GM12878 (cell line): ENCODE measurements around the gene WDR13. TPM values are rescaled to one million over a fixed set of nuclear protein-coding genes. Genes with fewer than 3 reads are reported as not detected.

Source experiments
- ATAC-seq: fragments of 200-7000 bp; cut with Tn5 transposase; 3 replicates; pipeline ENCODE4 v1.9.1; 2020; ENCODE audit warnings: mild to moderate bottlenecking, moderate library complexity
- BruUV-seq: library from RNA; stranded (reverse); fragments of 400-500 nt; replicated peaks from 2 replicates; lab custom pipeline; 2021; lab: Mats Ljungman, UMichigan
- CTCF ChIA-PET: fragments of 300-600 bp; sonication (Branson Sonifier 250); formaldehyde crosslinking; extraction: SDS; loops from one replicate; lab custom pipeline; 2021; ENCODE audit warnings: inconsistent platforms; lab: Yijun Ruan, JAX
- POLR2A ChIA-PET: fragments of 350-600 bp; formaldehyde crosslinking; extraction: SDS; loops from one replicate; lab custom pipeline; 2021; ENCODE audit warnings: inconsistent platforms; lab: Charles Lee
- RAD21 ChIA-PET: fragments of 300-600 bp; sonication (Branson Sonifier 250); formaldehyde crosslinking; loops from one replicate; lab custom pipeline; 2023; ENCODE audit warnings: antibody characterized with exemption; ENCODE audit not compliant: unreplicated experiment; lab: Charles Lee
- SMC1A ChIA-PET: fragments of 300-600 bp; sonication (Branson Sonifier 250); formaldehyde crosslinking; loops from one replicate; lab custom pipeline; 2023; ENCODE audit not compliant: unreplicated experiment, uncharacterized antibody; lab: Charles Lee
- DNase-seq: peaks from one replicate; pipeline ENCODE4 v3.0.0-alpha.2; 2011; ENCODE audit warnings: low read depth, low spot score
- FAIRE-seq: peaks from 3 replicates; lab custom pipeline; 2011; peaks lifted over from hg19 to GRCh38; lab: Jason Lieb, UNC
- H2AFZ ChIP-seq: 2 replicates; pipeline ENCODE4 v1.6.0; 2011; ENCODE audit warnings: low read depth, low read length, control low read depth; ENCODE audit not compliant: control insufficient read depth
- H3K27ac ChIP-seq: 2 replicates; pipeline ENCODE4 v1.5.1; 2011; ENCODE audit warnings: control low read depth; ENCODE audit not compliant: control insufficient read depth, insufficient read depth
- H3K27me3 ChIP-seq, 2 experiments: replicated peaks in 1 of 2; 2 replicates each; pipeline versions ENCODE4 v1.6.0 to v1.6.1; 2011; ENCODE audit warnings: low read length in 1 of 2; ENCODE audit not compliant: control insufficient read depth in 2 of 2, insufficient read depth in 2 of 2
- H3K36me3 ChIP-seq, 2 experiments: 2 replicates each; pipeline ENCODE4 v1.5.1; 2011; ENCODE audit warnings: low read length in 1 of 2; ENCODE audit not compliant: control insufficient read depth in 2 of 2, insufficient read depth in 2 of 2
- H3K4me1 ChIP-seq: 2 replicates; pipeline ENCODE4 v1.6.1; 2011; ENCODE audit warnings: mild to moderate bottlenecking, low read length, moderate library complexity, mixed read lengths; ENCODE audit not compliant: control insufficient read depth, insufficient read depth
- H3K4me2 ChIP-seq: 2 replicates; pipeline ENCODE4 v1.6.0; 2011; ENCODE audit warnings: control low read depth; ENCODE audit not compliant: control insufficient read depth, insufficient read depth
- H3K4me3 ChIP-seq: fragments of 200-600 bp; sonication (generic); 2 replicates; pipeline ENCODE4 v1.5.1; 2016
- H3K79me2 ChIP-seq: 2 replicates; pipeline ENCODE4 v1.6.0; 2011; ENCODE audit warnings: low read length; ENCODE audit not compliant: control insufficient read depth, insufficient read depth
- H3K9ac ChIP-seq: 2 replicates; pipeline ENCODE4 v1.8.0; 2011; ENCODE audit warnings: low read length, control low read depth, mixed read lengths; ENCODE audit not compliant: control insufficient read depth, insufficient read depth
- H3K9me3 ChIP-seq: replicated peaks from 3 replicates; pipeline ENCODE4 v1.5.1; 2011; ENCODE audit warnings: mild to moderate bottlenecking, low read length; ENCODE audit not compliant: control insufficient read depth, insufficient read depth
- H4K20me1 ChIP-seq: 2 replicates; pipeline ENCODE4 v1.6.0; 2011; ENCODE audit not compliant: control insufficient read depth, insufficient read depth
- ELK1 ChIP-seq: IDR thresholded peaks from 2 replicates; pipeline ENCODE4 v1.6.1; 2012; ENCODE audit warnings: low read depth, low read length, improper control_type of control experiment
- KAT2A ChIP-seq: conservative IDR thresholded peaks from 2 replicates; pipeline ENCODE4 v1.6.1; 2011; ENCODE audit warnings: low read depth, low read length; ENCODE audit not compliant: control insufficient read depth
- NR2F1 ChIP-seq: fragments of 450-650 bp; conservative IDR thresholded peaks from 2 replicates; pipeline ENCODE4 v1.6.1; 2017; ENCODE audit warnings: mild to moderate bottlenecking
- POLR2AphosphoS5 ChIP-seq: IDR thresholded peaks from 2 replicates; pipeline ENCODE4 v1.6.1; 2011; ENCODE audit warnings: mild to moderate bottlenecking, low read length, inconsistent platforms
- SMAD1 ChIP-seq: fragments of 450-650 bp; IDR thresholded peaks from 2 replicates; pipeline ENCODE4 v1.6.1; 2018; ENCODE audit warnings: mild to moderate bottlenecking, low read depth; ENCODE audit not compliant: partially characterized antibody
- TBL1XR1 ChIP-seq: IDR thresholded peaks from 2 replicates; pipeline ENCODE4 v1.6.1; 2012; ENCODE audit warnings: low read depth, low read length, improper control_type of control experiment
- TCF12 ChIP-seq: IDR thresholded peaks from 2 replicates; pipeline ENCODE4 v1.6.1; 2011; ENCODE audit warnings: low read depth, mild to moderate bottlenecking, low read length
- TCF3 ChIP-seq: IDR thresholded peaks from 2 replicates; pipeline ENCODE4 v1.6.1; 2012; ENCODE audit warnings: low read depth, mild to moderate bottlenecking, low read length, borderline replicate concordance; ENCODE audit not compliant: insufficient read depth
- USF1 ChIP-seq: IDR thresholded peaks from 2 replicates; pipeline ENCODE4 v1.6.1; 2011; ENCODE audit warnings: borderline replicate concordance, low read depth, mild to moderate bottlenecking, moderate library complexity, mixed read lengths, low read length; ENCODE audit not compliant: insufficient read depth; ENCODE audit errors: extremely low read length
- USF2 ChIP-seq: IDR thresholded peaks from 2 replicates; pipeline ENCODE4 v1.6.1; 2011; ENCODE audit warnings: low read depth, low read length, improper control_type of control experiment, borderline replicate concordance
- ZNF592 ChIP-seq: fragments of 450-650 bp; IDR thresholded peaks from 2 replicates; pipeline ENCODE4 v1.6.1; 2017; ENCODE audit warnings: mild to moderate bottlenecking, moderate library complexity
- ZNF622 ChIP-seq: fragments of 450-650 bp; IDR thresholded peaks from 2 replicates; pipeline ENCODE4 v1.6.1; 2017; ENCODE audit warnings: mild to moderate bottlenecking, inconsistent platforms
- WGBS: methylation state at CpG from one replicate; pipeline ENCODE4 v1.1.6; 2016; ENCODE audit warnings: low lambda C conversion rate; ENCODE audit not compliant: insufficient replicate concordance, insufficient coverage; ENCODE audit errors: missing lambda C conversion rate; 5-methylcytosine and 5-hydroxymethylcytosine counted together
- in situ Hi-C: fragments of 300-500 bp; cut with MboI; formaldehyde crosslinking; loops from 9 replicates; pipeline ENCODE4 v1.14.3; 2018; ENCODE audit warnings: mixed read lengths
- intact Hi-C: fragments of 100-400 bp; cut with micrococcal nuclease; formaldehyde crosslinking; loops from one replicate; pipeline ENCODE4 v1.14.2; 2022; ENCODE audit not compliant: unreplicated experiment
- polyA plus RNA-seq, 11 experiments: library from polyadenylated mRNA; depleted of rRNA in 4 of 11; unstranded in 6 of 11; stranded (reverse) in 5 of 11; fragments of >200 nt; fragmentation: Nextera tagmentation in 4 of 11; fragmentation: Illumina TruSeq in 1 of 11; extraction: Ambion mirVana in 4 of 11; extraction: Trizol in 1 of 11; gene quantifications; 1 replicate in 1 of 11; 2 replicates in 10 of 11; pipeline versions ENCODE4 v1.2.1 to v1.2.3, GENCODE V29; 2011 to 2016; ENCODE audit warnings: inconsistent platforms in 2 of 11, missing spikeins in 2 of 11, low read depth in 1 of 11
- total RNA-seq, 4 experiments: library from RNA; depleted of rRNA in 3 of 4; stranded (reverse); fragments of >200 nt in 3 of 4; fragmentation: Illumina TruSeq in 1 of 4; extraction: Trizol in 1 of 4; gene quantifications; 2 replicates each; pipeline versions ENCODE4 v1.2.1 to v1.2.3, GENCODE V29; 2013 to 2021

Gene WDR13
- total and polyA plus RNA-seq, 10 of the 15 experiments (the other 5 are each of a cell fraction or from before 2014, with no cell fraction given), result 6.9 to 62.7 (median 28.9) TPM

- H4K20me1 ChIP-seq, result no peaks in the 10 kb centered on the region
- no peaks in the 10 kb centered on the region for H3K4me1 ChIP-seq
- no peaks in the 10 kb centered on the region for H3K79me2 ChIP-seq
- no peak overlapping the region for H3K4me2 ChIP-seq
- no peak for TF ChIP-seq TCF3
- no peak for TF ChIP-seq USF1
- no peak for TF ChIP-seq ZNF622
- no peak for TF ChIP-seq USF2
- no peak for TF ChIP-seq TCF12
- TF ChIP-seq SMAD1, result no peak
- no peak for TF ChIP-seq ZNF592
- no peak for TF ChIP-seq POLR2AphosphoS5
- no peak for TF ChIP-seq TBL1XR1
- TF ChIP-seq ELK1, result no peak
- TF ChIP-seq KAT2A, result no peak
- no peak for TF ChIP-seq NR2F1
- no peak for ATAC-seq
- no peak overlapping the region for H3K4me3 ChIP-seq
- DNase-seq, result no peak
- in situ Hi-C loops, result no loop called here
- no peak overlapping the region for H2AFZ ChIP-seq
- ChIA-PET POLR2A (interaction anchor here (0.6 kb wide), 2 partner anchors 84 to 543 kb away, joined by 4 read pairs; no protein-coding TSS in a partner anchor), RAD21 (no interaction called here), CTCF (no interaction called here), SMC1A (no interaction called here)
- H3K9me3 ChIP-seq, result no peaks in the 10 kb centered on the region
- no peak overlapping the region for H3K27ac ChIP-seq
- no peaks in the 10 kb centered on the region for H3K36me3 ChIP-seq
- no peaks in the 10 kb centered on the region for H3K27me3 ChIP-seq
- no peak overlapping the region for H3K9ac ChIP-seq
- no TSS peak for BruUV-seq
- WGBS, result 66% methylated on average over 13 of the region's 13 CpGs
- intact Hi-C loops, result no loop called here
- no peak for FAIRE-seq
These were observed 7.7 kb upstream of the WDR13 start for GRCh38 chrX:48589482-48590162.
